Adrenal gland (tissue), 12 donors: ENCODE measurements around the gene STAT3. TPM values are rescaled to one million over a fixed set of nuclear protein-coding genes. Genes with fewer than 3 reads are reported as not detected.

Experiments
- DNase-seq, 7 donors: peaks; one replicate each; pipeline ENCODE4 v3.0.0-alpha.2; 2019 to 2020
- H3K27ac ChIP-seq, 5 donors: fragments of 200-600 bp; sonication (generic) in 4 of 5; 1 replicate in 3 of 5; 2 replicates in 2 of 5; pipeline versions ENCODE4 v1.5.1 to v1.8.0; 2016 to 2020; ENCODE audit warnings: mild to moderate bottlenecking in 1 of 5
- H3K27me3 ChIP-seq: fragments of 200-600 bp; 2 replicates; pipeline ENCODE4 v1.8.0; 2021
- H3K36me3 ChIP-seq, 2 donors: fragments of 200-600 bp; replicated peaks in 1 of 2; 1 replicate in 1 of 2; 2 replicates in 1 of 2; pipeline versions ENCODE4 v1.5.1 to v1.8.0; 2018 to 2022
- H3K4me1 ChIP-seq, 2 donors: fragments of 200-600 bp; replicated peaks in 1 of 2; 1 replicate in 1 of 2; 2 replicates in 1 of 2; pipeline versions ENCODE4 v1.5.1 to v1.8.0; 2018 to 2021
- H3K4me3 ChIP-seq, 4 donors: fragments of 200-600 bp; sonication (generic) in 3 of 4; one replicate each; pipeline ENCODE4 v1.5.1; 2016 to 2018
- H3K9me3 ChIP-seq, 3 donors: fragments of 200-600 bp; sonication (generic) in 1 of 3; replicated peaks in 1 of 3; 1 replicate in 2 of 3; 2 replicates in 1 of 3; pipeline versions ENCODE4 v1.5.1 to v1.8.0; 2016 to 2021
- CTCF ChIP-seq, 6 experiments: fragments of 450-650 bp in 4 of 6; fragments of 200-600 bp in 2 of 6; sonication (generic) in 1 of 6; IDR thresholded peaks; 1 replicate in 5 of 6; 2 replicates in 1 of 6; pipeline versions ENCODE4 v1.5.1 to v1.8.0; 2016 to 2021; ENCODE audit warnings: antibody characterized with exemption in 6 of 6, mild to moderate bottlenecking in 2 of 6, moderate library complexity in 1 of 6
- POLR2A ChIP-seq, 2 donors: fragments of 450-650 bp; IDR thresholded peaks; one replicate each; pipeline ENCODE4 v1.6.1; 2017; ENCODE audit warnings: antibody characterized with exemption in 2 of 2, mild to moderate bottlenecking in 2 of 2, moderate library complexity in 1 of 2
- WGBS, 4 donors: extraction: QIAGEN DNeasy Blood & Tissue Kit in 2 of 4; methylation state at CpG; one replicate each; pipeline versions ENCODE4 v1.1.5 to v1.1.7; 2013 to 2017; 5-methylcytosine and 5-hydroxymethylcytosine counted together
- intact Hi-C, 2 donors: fragments of 100-400 bp; cut with DNase I; formaldehyde crosslinking; loops; one replicate each; pipeline versions ENCODE4 v1.14.1 to v1.15.0; 2022 to 2023
- polyA plus RNA-seq, 3 donors: library from polyadenylated mRNA; stranded (reverse); fragments of 200-250 nt in 2 of 3; fragments of 350-450 nt in 1 of 3; fragmentation: Illumina TruSeq in 1 of 3; extraction: RNeasy Lipid Tissue Mini Kit (QIAGEN cat#74804) in 1 of 3; gene quantifications; one replicate each; pipeline ENCODE4 v1.2.3, GENCODE V29; 2013 to 2014
- total RNA-seq, 9 donors: library from RNA; depleted of rRNA in 4 of 9; stranded (reverse); fragments of >200 nt in 4 of 9; fragments of 120-200 nt in 1 of 9; fragmentation: NEBNext Ultra II Directional in 1 of 9; extraction: Animal tissue kit (Norgen Biotek cat#: 25700) in 1 of 9; gene quantifications; one replicate each; pipeline versions ENCODE4 v1.1.0 to v1.2.4, GENCODE V29; 2013 to 2023
- donor health status: healthy with polysubstance abuse.
- donor health status: Bipolar disorder and iron deficiency.
- donor health status: DM: yes; HTN: yes; CAD: no.
- donor health status: DM: no; HTN: no; CAD: no.
- donor health status: DM: no; HTN: no; CAD: no.
- donor health status: DM: yes; HTN: yes; CAD: no.

STAT3 gene
- total and polyA plus RNA-seq, 12 donors = 31.0 to 282 (median 160) TPM

DNA sequence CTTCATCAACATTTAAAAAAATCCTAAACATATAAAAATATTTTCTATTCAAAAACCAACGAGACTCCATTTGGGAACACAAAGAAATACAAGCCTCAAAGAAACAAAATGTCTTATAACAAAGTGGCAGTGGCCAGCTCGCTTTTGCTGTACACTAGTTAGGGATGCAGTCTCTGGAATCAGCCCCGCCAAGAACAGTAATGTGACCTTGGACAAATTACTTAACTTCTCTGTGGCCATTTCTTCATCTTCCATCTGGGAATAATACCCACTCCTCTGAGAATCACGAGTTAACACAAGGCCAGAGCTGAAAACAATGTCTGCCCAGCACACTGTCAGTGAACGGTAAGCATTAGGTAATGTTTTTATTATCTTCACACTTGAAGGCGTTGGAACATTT lies 117.6 kb downstream of the STAT3 start:
- DNase-seq = peak in 6 of 7 donors; percentile 42 to 78 (median 63)
- Histone ChIP-seq H3K9me3 (no peaks in the 10 kb centered on the region), H3K4me1 (peaks cover 25 to 66% of the 10 kb centered on the region in 2 donors), H3K36me3 (no peaks in the 10 kb centered on the region), H3K4me3 (no peak overlapping the region), H3K27me3 (no peaks in the 10 kb centered on the region), H3K27ac (peak overlapping the region; percentile 1 to 86 (median 65))
- intact Hi-C loops = no loop called here
- 44 to 51% (median 49%) methylated on average over 6 of the region's 6 CpGs for WGBS, 4 donors
- TF ChIP-seq POLR2A (IDR thresholded peaks at IDR 0.05) (peak in 1 of 2 donors; percentile 46), CTCF (IDR thresholded peaks at IDR 0.05) (no peak)

- Histone ChIP-seq H3K4me1 (peaks cover 25 to 65% of the 10 kb centered on the region in 2 donors), H3K36me3 (no peaks in the 10 kb centered on the region), H3K9me3 (no peaks in the 10 kb centered on the region), H3K4me3 (no peak overlapping the region), H3K27me3 (no peaks in the 10 kb centered on the region), H3K27ac (peak overlapping the region; percentile 1 to 80 (median 47))
- 77 to 87% (median 82%) methylated on average over 4 of the region's 4 CpGs for WGBS, 4 donors
- TF ChIP-seq POLR2A (IDR thresholded peaks at IDR 0.05) (no peak), CTCF (IDR thresholded peaks at IDR 0.05) (no peak)
- no peak for DNase-seq
- intact Hi-C loops = no loop called here
These were observed 118.1 kb downstream of the STAT3 start for GRCh38 chr17:42270170-42270535.

DNA sequence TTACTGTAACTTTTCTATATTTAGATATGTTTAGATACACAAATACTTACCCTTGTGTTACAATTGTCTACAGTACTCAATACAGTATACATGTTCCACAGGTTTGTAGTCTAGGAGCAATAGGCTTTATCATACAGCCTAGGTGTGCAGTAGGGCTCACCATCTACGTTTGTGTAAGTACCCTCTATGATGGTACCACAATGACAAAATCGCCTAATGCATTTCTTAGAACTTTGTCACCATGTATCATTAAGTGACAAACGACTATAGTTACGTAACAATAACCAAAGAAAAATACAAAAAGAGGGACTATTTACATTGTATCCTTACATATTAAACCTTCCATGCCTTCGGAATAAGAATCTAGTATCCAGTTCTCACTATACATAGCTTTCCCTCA lies 120.0 kb downstream of the STAT3 start:
- no peak for DNase-seq
- Histone ChIP-seq H3K27me3 (no peaks in the 10 kb centered on the region), H3K27ac (peak overlapping the region in 3 of 5 donors; percentile 1 to 74 (median 3)), H3K4me3 (no peak overlapping the region), H3K9me3 (no peaks in the 10 kb centered on the region), H3K36me3 (no peaks in the 10 kb centered on the region), H3K4me1 (peaks cover 17 to 47% of the 10 kb centered on the region in 2 donors)
- intact Hi-C loops = no loop called here
- WGBS, 4 donors = 80 to 88% (median 85%) methylated on average over 5 of the region's 5 CpGs
- TF ChIP-seq CTCF (IDR thresholded peaks at IDR 0.05) (no peak), POLR2A (IDR thresholded peaks at IDR 0.05) (no peak)

DNA sequence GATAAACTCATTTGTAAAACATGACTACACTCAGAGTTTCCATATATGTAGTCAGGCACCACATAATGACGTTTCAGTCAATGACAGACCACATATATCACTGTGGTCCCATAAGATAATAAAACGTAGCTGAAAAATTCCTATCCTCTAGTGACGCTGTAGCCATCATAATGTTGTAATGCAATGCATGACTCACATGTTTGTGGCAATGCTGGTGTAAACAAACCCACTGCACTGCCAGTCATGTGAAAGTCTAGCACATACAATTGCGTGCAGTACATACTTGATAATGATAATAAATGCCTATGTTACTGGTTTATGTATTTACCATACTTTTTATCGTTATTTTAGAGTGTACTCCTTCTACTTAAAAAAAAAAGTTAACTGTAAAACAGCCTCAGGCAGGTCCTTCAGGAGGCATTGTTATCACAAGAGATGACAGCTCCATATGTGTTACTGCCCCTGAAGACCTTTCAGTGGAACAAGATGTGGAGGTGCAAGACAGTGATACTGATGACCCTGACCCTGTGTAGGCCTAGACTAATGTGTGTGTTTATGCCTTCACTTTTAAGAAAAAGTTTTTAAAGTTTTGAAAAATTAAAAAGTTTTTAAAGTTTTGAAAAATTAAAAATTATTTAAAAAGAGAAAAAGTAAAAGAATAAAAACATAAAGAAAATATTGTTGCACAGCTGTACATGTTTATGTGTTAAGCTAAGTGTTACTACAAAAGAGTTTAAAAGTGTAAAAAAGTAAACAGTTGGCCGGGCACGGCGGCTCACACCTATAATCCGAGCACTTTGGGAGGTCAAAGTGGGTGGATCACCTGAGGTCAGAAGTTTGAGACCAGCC lies 121.1 kb downstream of the STAT3 start:
- TF ChIP-seq CTCF (IDR thresholded peaks at IDR 0.05) (no peak), POLR2A (IDR thresholded peaks at IDR 0.05) (no peak)
- peak in 1 of 7 donors; percentile 69 for DNase-seq
- Histone ChIP-seq H3K9me3 (no peaks in the 10 kb centered on the region), H3K36me3 (no peaks in the 10 kb centered on the region), H3K4me1 (peaks cover 17 to 40% of the 10 kb centered on the region in 2 donors), H3K27me3 (no peaks in the 10 kb centered on the region), H3K27ac (peak overlapping the region; percentile 0 to 74 (median 55)), H3K4me3 (no peak overlapping the region)
- intact Hi-C loops = no loop called here
- WGBS, 4 donors = 61 to 67% (median 65%) methylated on average over 9 of the region's 9 CpGs
